Smooth muscle cell (in vitro differentiated cells): ENCODE measurements around the gene RERE. TPM values are rescaled to one million over a fixed set of nuclear protein-coding genes. Genes with fewer than 3 reads are reported as not detected.

Experiments
- DNase-seq: peaks from one replicate; lab custom pipeline; 2025; ENCODE audit not compliant: unreplicated experiment; lab: John Stamatoyannopoulos, UW
- H2AFZ ChIP-seq: fragments of 200-600 bp; sonication (generic); 2 replicates; pipeline ENCODE4 v1.6.0; 2016; ENCODE audit warnings: antibody characterized with exemption, low read depth, mild to moderate bottlenecking
- H3F3A ChIP-seq: fragments of 200-600 bp; sonication (generic); 2 replicates; pipeline ENCODE4 v1.6.0; 2017; ENCODE audit warnings: antibody characterized with exemption, low read depth
- H3K27ac ChIP-seq: fragments of 200-600 bp; sonication (generic); 2 replicates; pipeline ENCODE4 v1.5.1; 2016; ENCODE audit warnings: low read depth, mild to moderate bottlenecking
- H3K27me3 ChIP-seq: fragments of 200-600 bp; sonication (generic); 2 replicates; pipeline ENCODE4 v1.6.1; 2016; ENCODE audit warnings: low read depth, mild to moderate bottlenecking
- H3K36me3 ChIP-seq: fragments of 200-600 bp; sonication (generic); 2 replicates; pipeline ENCODE4 v1.5.1; 2016; ENCODE audit warnings: low read depth
- H3K4me1 ChIP-seq: fragments of 200-600 bp; sonication (generic); 2 replicates; pipeline ENCODE4 v1.5.1; 2016; ENCODE audit warnings: low read depth
- H3K4me2 ChIP-seq: fragments of 200-600 bp; sonication (generic); 2 replicates; pipeline ENCODE4 v1.6.0; 2016; ENCODE audit warnings: mild to moderate bottlenecking
- H3K4me3 ChIP-seq: fragments of 200-600 bp; sonication (generic); 2 replicates; pipeline ENCODE4 v1.5.1; 2016; ENCODE audit warnings: mild to moderate bottlenecking
- H3K79me2 ChIP-seq: fragments of 200-600 bp; sonication (generic); 2 replicates; pipeline ENCODE4 v1.6.0; 2016; ENCODE audit warnings: low read depth, mild to moderate bottlenecking
- H3K9ac ChIP-seq: fragments of 200-600 bp; sonication (generic); 2 replicates; pipeline ENCODE4 v1.6.0; 2016; ENCODE audit warnings: low read depth
- H3K9me3 ChIP-seq: fragments of 200-600 bp; sonication (generic); replicated peaks from 2 replicates; pipeline ENCODE4 v1.5.1; 2016; ENCODE audit warnings: low read depth
- H4K20me1 ChIP-seq: fragments of 200-600 bp; sonication (generic); 2 replicates; pipeline ENCODE4 v1.6.0; 2016; ENCODE audit warnings: low read depth
- WGBS: methylation state at CpG from one replicate; pipeline ENCODE4 v1.1.7; 2016; ENCODE audit warnings: low lambda C conversion rate; 5-methylcytosine and 5-hydroxymethylcytosine counted together
- polyA plus RNA-seq: library from polyadenylated mRNA; unstranded; fragments of >200 nt; fragmentation: Nextera tagmentation; extraction: Ambion mirVana; gene quantifications from 2 replicates; pipeline ENCODE4 v1.2.1, GENCODE V29; 2016
- total RNA-seq: library from RNA; depleted of rRNA; stranded (reverse); fragments of >200 nt; gene quantifications from 2 replicates; pipeline ENCODE4 v1.2.3, GENCODE V29; 2014
- TF ChIP-seq, protein P1 (sequence below): fragments of 200-600 bp; sonication (generic); IDR thresholded peaks from 2 replicates; pipeline ENCODE4 v1.5.1; 2017; ENCODE audit warnings: borderline replicate concordance, mild to moderate bottlenecking, antibody characterized with exemption; ENCODE audit not compliant: insufficient read depth, poor library complexity, severe bottlenecking

Gene RERE
- total and polyA plus RNA-seq, 2 experiments from 2014 or later = 45.6 to 59.2 TPM

- peaks cover 97% of the 10 kb centered on the region for H4K20me1 ChIP-seq
- no peak overlapping the region for H3K4me3 ChIP-seq
- no peak overlapping the region for H3K9ac ChIP-seq
- no peaks in the 10 kb centered on the region for H3K36me3 ChIP-seq
- no peaks in the 10 kb centered on the region for H3F3A ChIP-seq
- WGBS = 89% methylated on average over 3 of the region's 3 CpGs
- no peak overlapping the region for H2AFZ ChIP-seq
- DNase-seq = no peak
- H3K9me3 ChIP-seq = no peaks in the 10 kb centered on the region
- peaks cover 96% of the 10 kb centered on the region for H3K79me2 ChIP-seq
- no peak overlapping the region for H3K27ac ChIP-seq
- H3K4me1 ChIP-seq = no peaks in the 10 kb centered on the region
- TF ChIP-seq, protein P1, sequence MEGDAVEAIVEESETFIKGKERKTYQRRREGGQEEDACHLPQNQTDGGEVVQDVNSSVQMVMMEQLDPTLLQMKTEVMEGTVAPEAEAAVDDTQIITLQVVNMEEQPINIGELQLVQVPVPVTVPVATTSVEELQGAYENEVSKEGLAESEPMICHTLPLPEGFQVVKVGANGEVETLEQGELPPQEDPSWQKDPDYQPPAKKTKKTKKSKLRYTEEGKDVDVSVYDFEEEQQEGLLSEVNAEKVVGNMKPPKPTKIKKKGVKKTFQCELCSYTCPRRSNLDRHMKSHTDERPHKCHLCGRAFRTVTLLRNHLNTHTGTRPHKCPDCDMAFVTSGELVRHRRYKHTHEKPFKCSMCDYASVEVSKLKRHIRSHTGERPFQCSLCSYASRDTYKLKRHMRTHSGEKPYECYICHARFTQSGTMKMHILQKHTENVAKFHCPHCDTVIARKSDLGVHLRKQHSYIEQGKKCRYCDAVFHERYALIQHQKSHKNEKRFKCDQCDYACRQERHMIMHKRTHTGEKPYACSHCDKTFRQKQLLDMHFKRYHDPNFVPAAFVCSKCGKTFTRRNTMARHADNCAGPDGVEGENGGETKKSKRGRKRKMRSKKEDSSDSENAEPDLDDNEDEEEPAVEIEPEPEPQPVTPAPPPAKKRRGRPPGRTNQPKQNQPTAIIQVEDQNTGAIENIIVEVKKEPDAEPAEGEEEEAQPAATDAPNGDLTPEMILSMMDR = no peak
- H3K27me3 ChIP-seq = no peaks in the 10 kb centered on the region
- H3K4me2 ChIP-seq = no peak overlapping the region
These were observed 176.0 kb downstream of the RERE start for GRCh38 chr1:8641377-8641997.

DNA sequence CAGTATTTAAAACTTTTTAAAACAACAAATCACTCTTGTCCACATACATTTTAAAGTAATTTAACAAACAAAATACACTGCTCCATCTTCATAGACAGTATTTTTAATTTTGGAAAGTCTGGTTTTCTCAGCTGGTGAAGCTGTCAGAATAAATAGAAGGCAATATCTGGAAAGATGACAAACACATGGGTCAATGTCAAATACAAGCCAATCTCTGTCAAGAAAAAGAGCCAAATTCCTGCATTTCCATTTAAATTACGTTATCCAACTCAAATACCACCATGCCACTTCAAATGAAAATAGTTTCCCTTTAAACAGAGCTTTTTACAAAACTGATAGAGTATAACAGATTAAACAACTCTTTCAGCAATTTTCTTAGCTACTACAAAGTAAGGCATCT lies 176.5 kb downstream of the RERE start:
- Histone ChIP-seq H3K9me3 (no peaks in the 10 kb centered on the region), H3K4me2 (no peak overlapping the region), H3K4me1 (no peaks in the 10 kb centered on the region), H3K27ac (no peak overlapping the region), H4K20me1 (peaks cover 96% of the 10 kb centered on the region), H3K9ac (no peak overlapping the region), H3K27me3 (no peaks in the 10 kb centered on the region), H3K4me3 (no peak overlapping the region), H3K36me3 (no peaks in the 10 kb centered on the region), H2AFZ (no peak overlapping the region), H3F3A (no peaks in the 10 kb centered on the region), H3K79me2 (peaks cover 96% of the 10 kb centered on the region)
- TF ChIP-seq, protein P1 = no peak
- DNase-seq = no peak
- 83% methylated on average over 1 of the region's 1 CpG for WGBS

GRCh38 chr1:8639148-8639547 lies 178.3 kb downstream of the RERE start:
- DNase-seq = no peak
- Histone ChIP-seq H3F3A (no peaks in the 10 kb centered on the region), H3K4me1 (no peaks in the 10 kb centered on the region), H3K27me3 (no peaks in the 10 kb centered on the region), H4K20me1 (peaks cover 94% of the 10 kb centered on the region), H2AFZ (no peak overlapping the region), H3K9me3 (no peaks in the 10 kb centered on the region), H3K4me3 (no peak overlapping the region), H3K36me3 (no peaks in the 10 kb centered on the region), H3K79me2 (peaks cover 94% of the 10 kb centered on the region), H3K4me2 (no peak overlapping the region), H3K9ac (no peak overlapping the region), H3K27ac (no peak overlapping the region)
- 97% methylated on average over 5 of the region's 5 CpGs for WGBS
- TF ChIP-seq, protein P1 = no peak
